ENCODE data around the gene AKAP8L.

Gene AKAP8L

GRCh38 chr19:15331419-15332310 is 87.1 kb downstream of the AKAP8L start:
- peak overlapping the region; percentile 86 for H3K27ac ChIP-seq (ENCODE audit: insufficient read depth, low read depth, low read length, poor library complexity, severe bottlenecking)
- peaks cover 6% of the 10 kb centered on the region for H3K4me1 ChIP-seq (ENCODE audit: control insufficient read depth, insufficient read depth, low read length)
- H3K27me3 ChIP-seq (ENCODE audit: control insufficient read depth, insufficient read depth, low read length, poor library complexity, severe bottlenecking), result no peaks in the 10 kb centered on the region
- peak overlapping the region; percentile 95 for H3K4me3 ChIP-seq (ENCODE audit: insufficient read depth, low read depth, low read length)
- no peaks in the 10 kb centered on the region for H3K36me3 ChIP-seq (ENCODE audit: control insufficient read depth, insufficient read depth, low read length)
- WGBS, 2 experiments, result 0% methylated on average over 122 of the region's 122 CpGs
- no peaks in the 10 kb centered on the region for H3K9me3 ChIP-seq (ENCODE audit: control insufficient read depth, low read length)

DNA sequence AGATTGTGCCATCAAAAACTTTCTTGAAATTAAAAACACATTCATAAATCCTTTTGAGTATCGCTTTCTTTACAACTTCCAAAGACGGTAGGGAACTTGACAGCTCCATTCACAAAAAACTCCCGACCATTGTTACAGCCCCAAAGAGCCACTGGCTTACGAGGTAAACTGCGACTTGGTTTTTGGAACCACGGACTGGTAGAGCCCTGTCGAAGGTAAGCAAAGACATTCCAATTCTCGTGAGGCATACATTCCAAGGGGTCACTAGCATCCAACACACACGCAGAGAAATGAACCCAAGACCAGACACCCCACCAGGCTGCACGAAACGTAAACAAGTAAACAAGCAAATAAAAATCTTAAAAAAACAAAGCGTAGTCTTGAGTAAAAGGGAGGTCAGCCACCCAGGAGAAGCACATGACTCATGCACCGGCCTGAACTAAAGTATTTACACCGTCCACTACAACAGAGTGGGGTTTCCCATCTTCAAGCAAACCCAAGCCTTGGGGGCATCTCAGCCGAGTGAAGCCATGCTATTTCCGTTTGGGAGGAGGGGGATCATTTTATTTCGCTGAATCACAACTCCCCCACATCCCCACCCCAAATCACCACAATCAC is 87.9 kb downstream of the AKAP8L start:
- no peaks in the 10 kb centered on the region for H3K36me3 ChIP-seq (ENCODE audit: control insufficient read depth, insufficient read depth, low read length)
- no peaks in the 10 kb centered on the region for H3K9me3 ChIP-seq (ENCODE audit: control insufficient read depth, low read length)
- H3K27me3 ChIP-seq (ENCODE audit: control insufficient read depth, insufficient read depth, low read length, poor library complexity, severe bottlenecking), result no peaks in the 10 kb centered on the region
- H3K4me1 ChIP-seq (ENCODE audit: control insufficient read depth, insufficient read depth, low read length), result peaks cover 6% of the 10 kb centered on the region
- whole genome bisulfite sequencing, 2 experiments, result 7 to 8% methylated on average over 17 of the region's 17 CpGs
- H3K4me3 ChIP-seq (ENCODE audit: insufficient read depth, low read depth, low read length), result peak overlapping the region; percentile 95
- H3K27ac ChIP-seq (ENCODE audit: insufficient read depth, low read depth, low read length, poor library complexity, severe bottlenecking), result no peak overlapping the region
